Thoracic aorta (tissue), 2 donors: ENCODE data around the gene ANO1. TPM values are rescaled to one million over a fixed set of nuclear protein-coding genes. Genes with fewer than 3 reads are reported as not detected.

Experiments used
- ATAC-seq: fragments of 150-250 bp; one replicate; pipeline ENCODE4 v1.8.0; 2017; ENCODE audit warnings: low read depth; ENCODE audit not compliant: insufficient number of reproducible peaks, low FRiP score
- DNase-seq: peaks from one replicate; pipeline ENCODE4 v3.0.0-alpha.2; 2020; ENCODE audit warnings: low spot score
- H3K27ac ChIP-seq, 2 donors: fragments of 200-600 bp; sonication (generic); 1 replicate in 1 of 2; 2 replicates in 1 of 2; pipeline ENCODE4 v1.5.1; 2016; ENCODE audit warnings: mild to moderate bottlenecking in 2 of 2, moderate library complexity in 2 of 2
- H3K27me3 ChIP-seq: fragments of 200-600 bp; sonication (generic); replicated peaks from 2 replicates; pipeline ENCODE4 v1.6.0; 2016; ENCODE audit warnings: mild to moderate bottlenecking; ENCODE audit not compliant: insufficient read depth
- H3K36me3 ChIP-seq: fragments of 200-600 bp; sonication (generic); one replicate; pipeline ENCODE4 v1.5.1; 2016
- H3K4me1 ChIP-seq, 2 donors: fragments of 200-600 bp; sonication (generic); 1 replicate in 1 of 2; 2 replicates in 1 of 2; pipeline versions ENCODE4 v1.5.1 to v1.6.0; 2016; ENCODE audit warnings: low read depth in 2 of 2, mild to moderate bottlenecking in 1 of 2; ENCODE audit not compliant: control insufficient read depth in 1 of 2
- H3K4me3 ChIP-seq: fragments of 200-600 bp; sonication (generic); 2 replicates; pipeline ENCODE4 v1.5.1; 2016; ENCODE audit warnings: mild to moderate bottlenecking
- H3K9me3 ChIP-seq: fragments of 200-600 bp; sonication (generic); 2 replicates; pipeline ENCODE4 v1.5.1; 2016
- total RNA-seq, 2 donors: library from RNA; depleted of rRNA; stranded (reverse); fragments of >200 nt; gene quantifications; one replicate each; pipeline versions ENCODE4 v1.1.0 to v1.2.3, GENCODE V29; 2016
- TF ChIP-seq, protein P1 (sequence below): fragments of 200-600 bp; sonication (generic); IDR thresholded peaks from one replicate; pipeline ENCODE4 v1.5.1; 2019; ENCODE audit warnings: antibody characterized with exemption

ANO1 gene
- total RNA-seq, 2 donors from 2014 or later: 122 to 161 TPM

DNA sequence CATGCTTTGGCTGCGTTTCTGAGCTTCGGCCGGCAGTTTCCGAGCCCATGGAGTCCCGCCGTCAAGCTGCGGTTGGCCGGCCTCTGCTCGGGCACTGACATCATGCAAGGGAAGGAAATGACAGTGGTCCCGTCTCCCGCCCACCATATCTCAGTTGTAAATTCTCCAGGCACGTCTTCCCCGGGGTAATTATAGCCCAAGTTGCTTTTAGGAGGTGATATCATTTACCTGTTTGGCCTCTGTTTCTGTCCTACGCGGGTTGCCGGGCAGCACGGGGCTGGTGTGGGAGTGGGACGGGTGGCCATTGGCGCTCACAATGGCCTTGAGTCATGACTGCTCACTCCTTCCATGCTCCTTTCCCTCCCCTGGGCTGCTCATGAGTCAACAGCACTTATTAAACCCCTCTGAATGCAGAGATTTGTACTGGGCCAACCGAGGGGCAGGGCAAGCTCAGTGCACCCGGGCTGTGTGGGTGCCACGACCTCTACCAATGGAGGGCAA is 4.2 kb upstream of the ANO1 start:
- no peaks in the 10 kb centered on the region for H3K27me3 ChIP-seq
- ATAC-seq: no peak
- peak overlapping the region; percentile 39 to 59 for H3K27ac ChIP-seq

GRCh38 chr11:70074746-70075145 is 3.4 kb upstream of the ANO1 start:
- TF ChIP-seq, protein P1, sequence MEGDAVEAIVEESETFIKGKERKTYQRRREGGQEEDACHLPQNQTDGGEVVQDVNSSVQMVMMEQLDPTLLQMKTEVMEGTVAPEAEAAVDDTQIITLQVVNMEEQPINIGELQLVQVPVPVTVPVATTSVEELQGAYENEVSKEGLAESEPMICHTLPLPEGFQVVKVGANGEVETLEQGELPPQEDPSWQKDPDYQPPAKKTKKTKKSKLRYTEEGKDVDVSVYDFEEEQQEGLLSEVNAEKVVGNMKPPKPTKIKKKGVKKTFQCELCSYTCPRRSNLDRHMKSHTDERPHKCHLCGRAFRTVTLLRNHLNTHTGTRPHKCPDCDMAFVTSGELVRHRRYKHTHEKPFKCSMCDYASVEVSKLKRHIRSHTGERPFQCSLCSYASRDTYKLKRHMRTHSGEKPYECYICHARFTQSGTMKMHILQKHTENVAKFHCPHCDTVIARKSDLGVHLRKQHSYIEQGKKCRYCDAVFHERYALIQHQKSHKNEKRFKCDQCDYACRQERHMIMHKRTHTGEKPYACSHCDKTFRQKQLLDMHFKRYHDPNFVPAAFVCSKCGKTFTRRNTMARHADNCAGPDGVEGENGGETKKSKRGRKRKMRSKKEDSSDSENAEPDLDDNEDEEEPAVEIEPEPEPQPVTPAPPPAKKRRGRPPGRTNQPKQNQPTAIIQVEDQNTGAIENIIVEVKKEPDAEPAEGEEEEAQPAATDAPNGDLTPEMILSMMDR: no peak
- Histone ChIP-seq H3K27me3 (no peaks in the 10 kb centered on the region), H3K9me3 (no peaks in the 10 kb centered on the region), H3K36me3 (no peaks in the 10 kb centered on the region), H3K4me1 (peaks cover 5 to 44% of the 10 kb centered on the region in 2 donors), H3K4me3 (no peak overlapping the region), H3K27ac (peak overlapping the region in 1 of 2 donors; percentile 39)
- ATAC-seq: no peak
- no peak for DNase-seq

More for the DNA sequence above, 4.2 kb upstream of the ANO1 start:
- Histone ChIP-seq H3K36me3 (no peaks in the 10 kb centered on the region), H3K9me3 (no peaks in the 10 kb centered on the region), H3K4me3 (no peak overlapping the region), H3K4me1 (peaks cover 5 to 36% of the 10 kb centered on the region in 2 donors)
- TF ChIP-seq, protein P1: no peak
- DNase-seq: no peak

DNA sequence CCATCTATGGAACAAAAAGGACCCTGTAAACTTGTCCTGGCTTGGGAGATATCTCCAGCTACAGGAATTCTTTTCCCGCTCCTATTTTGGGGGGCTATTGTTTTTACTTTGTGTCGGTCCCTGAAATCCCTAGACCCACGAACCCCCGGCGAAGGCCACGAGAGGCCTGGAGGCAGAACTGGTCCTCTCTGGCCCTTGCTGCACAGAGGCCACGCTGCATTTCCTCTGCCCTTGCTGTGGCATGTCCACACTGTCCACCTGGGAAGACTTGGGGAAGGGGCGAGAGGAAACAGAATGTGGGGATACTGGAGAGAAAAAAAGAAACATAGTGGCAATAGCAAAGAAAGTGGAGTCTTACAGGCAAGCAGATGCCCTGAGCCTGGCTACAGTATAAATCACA is 2.3 kb upstream of the ANO1 start:
- ATAC-seq (no peak), DNase-seq (no peak)
- TF ChIP-seq, protein P1: no peak
- H3K27me3 ChIP-seq: no peaks in the 10 kb centered on the region
- no peak overlapping the region for H3K4me3 ChIP-seq
- H3K4me1 ChIP-seq: peaks cover 9 to 55% of the 10 kb centered on the region in 2 donors
- no peaks in the 10 kb centered on the region for H3K36me3 ChIP-seq
- peak overlapping the region; percentile 73 to 89 for H3K27ac ChIP-seq
- H3K9me3 ChIP-seq: no peaks in the 10 kb centered on the region

DNA sequence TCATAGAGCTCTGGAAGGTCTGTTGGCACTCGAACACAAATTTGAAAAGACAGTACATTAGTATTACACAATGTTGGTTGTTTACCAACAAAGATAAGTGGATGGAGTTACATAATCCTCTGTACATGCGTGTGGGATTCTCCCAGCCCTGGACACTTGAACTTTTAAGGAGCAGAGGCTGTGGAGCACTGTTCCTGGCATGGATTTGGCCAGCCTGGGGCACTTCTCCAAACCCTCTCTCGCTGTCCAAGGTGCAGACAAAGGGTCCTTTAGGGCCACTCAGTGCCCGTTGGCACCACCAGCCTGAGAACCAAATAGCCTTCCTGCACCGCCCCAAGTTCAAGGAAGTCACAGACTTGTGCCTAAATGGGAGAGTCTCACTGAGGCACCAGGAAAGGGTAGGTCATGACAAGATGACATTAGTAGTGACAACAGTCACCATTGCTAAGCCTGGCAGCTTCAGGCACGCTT is 1.6 kb upstream of the ANO1 start:
- TF ChIP-seq, protein P1: no peak
- DNase-seq (no peak), ATAC-seq (no peak)
- Histone ChIP-seq H3K36me3 (no peaks in the 10 kb centered on the region), H3K27me3 (no peaks in the 10 kb centered on the region), H3K27ac (peak overlapping the region; percentile 73 to 89), H3K4me1 (peaks cover 9 to 61% of the 10 kb centered on the region in 2 donors), H3K9me3 (no peaks in the 10 kb centered on the region), H3K4me3 (no peak overlapping the region)

- ATAC-seq: no peak
- H3K27me3 ChIP-seq: no peaks in the 10 kb centered on the region
- peak overlapping the region; percentile 72 for H3K4me3 ChIP-seq
- TF ChIP-seq, protein P1: no peak
- H3K4me1 ChIP-seq: peaks cover 9 to 61% of the 10 kb centered on the region in 2 donors
- no peak for DNase-seq
- H3K9me3 ChIP-seq: no peaks in the 10 kb centered on the region
- no peaks in the 10 kb centered on the region for H3K36me3 ChIP-seq
- H3K27ac ChIP-seq: peak overlapping the region; percentile 73 to 89
Observed at GRCh38 chr11:70077411-70078094, 564 bp upstream of the ANO1 start.
